GM20000 (cell line): ENCODE data around the gene NFIL3.
"Not testable (repeated sequence)": the region's sequence is repeated elsewhere in the genome, so short reads cannot be mapped to it uniquely, and the experiment has no call there.

Experiments used
- DNase-seq: peaks from one replicate; pipeline ENCODE4 v3.0.0; 2012; ENCODE audit warnings: low spot score
- CTCF ChIP-seq: IDR thresholded peaks from 2 replicates; pipeline ENCODE4 v1.5.1; 2012; ENCODE audit warnings: mild to moderate bottlenecking, control low read depth; ENCODE audit errors: extremely low read depth, missing control alignments

NFIL3 gene

GRCh38 chr9:91391412-91391811, 32.2 kb downstream of the NFIL3 start:
- DNase-seq: no peak
- no peak for TF ChIP-seq CTCF

- not testable (repeated sequence) for DNase-seq
Measured at GRCh38 chr9:91389686-91390085, 33.9 kb downstream of the NFIL3 start.

- no peak for DNase-seq
- TF ChIP-seq CTCF: no peak
Measured at GRCh38 chr9:91386765-91387164, 36.9 kb downstream of the NFIL3 start.

- DNase-seq: no peak
- no peak for TF ChIP-seq CTCF
Measured at GRCh38 chr9:91384954-91385353, 38.7 kb downstream of the NFIL3 start.

GRCh38 chr9:91383577-91383976, 40.1 kb downstream of the NFIL3 start:
- no peak for DNase-seq
- TF ChIP-seq CTCF: no peak

GRCh38 chr9:91382298-91382697, 41.3 kb downstream of the NFIL3 start:
- TF ChIP-seq CTCF: no peak

GRCh38 chr9:91379426-91379825, 44.2 kb downstream of the NFIL3 start:
- TF ChIP-seq CTCF: no peak
- DNase-seq: no peak

More at GRCh38 chr9:91382298-91382697, 41.3 kb downstream of the NFIL3 start:
- no peak for DNase-seq

- TF ChIP-seq CTCF: no peak
- no peak for DNase-seq
Measured at GRCh38 chr9:91378695-91379127, 44.9 kb downstream of the NFIL3 start.

GRCh38 chr9:91378054-91378453, 45.6 kb downstream of the NFIL3 start:
- DNase-seq: not testable (repeated sequence)
